OCI-LY1 (cell line): ENCODE measurements around the gene CDH4.

Source experiments
- H2AFZ ChIP-seq: fragments of 200-600 bp; sonication (generic), shearing (Covaris generic); 2 replicates; pipeline ENCODE4 v1.6.0; 2014; ENCODE audit warnings: antibody characterized with exemption, mild to moderate bottlenecking, low read length
- H3F3A ChIP-seq: fragments of 200-600 bp; sonication (generic), shearing (Covaris generic); 2 replicates; pipeline ENCODE4 v1.6.0; 2014; ENCODE audit warnings: mild to moderate bottlenecking, antibody characterized with exemption, low read length, moderate library complexity; ENCODE audit not compliant: insufficient read depth
- H3K27ac ChIP-seq: fragments of 200-600 bp; sonication (generic); 2 replicates; pipeline ENCODE4 v1.5.1; 2014; ENCODE audit warnings: low read length, mixed run types, mild to moderate bottlenecking, low read depth; ENCODE audit not compliant: poor library complexity, severe bottlenecking
- H3K27me3 ChIP-seq: fragments of 200-600 bp; sonication (generic); 2 replicates; pipeline ENCODE4 v1.6.0; 2014; ENCODE audit warnings: antibody characterized with exemption, mild to moderate bottlenecking, low read length, moderate library complexity; ENCODE audit not compliant: insufficient read depth
- H3K36me3 ChIP-seq: fragments of 200-600 bp; sonication (generic); 2 replicates; pipeline ENCODE4 v1.6.1; 2014; ENCODE audit warnings: mild to moderate bottlenecking, antibody characterized with exemption, low read length, moderate library complexity, mixed read lengths; ENCODE audit not compliant: insufficient read depth
- H3K4me1 ChIP-seq: fragments of 200-600 bp; sonication (generic); 2 replicates; pipeline ENCODE4 v1.5.1; 2014; ENCODE audit warnings: mild to moderate bottlenecking, low read length, moderate library complexity; ENCODE audit not compliant: insufficient read depth, severe bottlenecking
- H3K4me2 ChIP-seq: fragments of 200-600 bp; sonication (generic), shearing (Covaris generic); 2 replicates; pipeline ENCODE4 v1.6.1; 2014; ENCODE audit warnings: low read length
- H3K4me3 ChIP-seq: fragments of 200-600 bp; sonication (generic); 2 replicates; pipeline ENCODE4 v1.5.1; 2014; ENCODE audit warnings: low read length, low read depth, mild to moderate bottlenecking, mixed read lengths; ENCODE audit not compliant: poor library complexity, severe bottlenecking
- H3K79me2 ChIP-seq: fragments of 200-600 bp; shearing (Covaris generic); 2 replicates; pipeline ENCODE4 v1.6.1; 2016; ENCODE audit warnings: mixed run types, low read length, mixed read lengths; ENCODE audit not compliant: insufficient read depth
- H3K9ac ChIP-seq: fragments of 200-600 bp; sonication (generic), shearing (Covaris generic); 2 replicates; pipeline ENCODE4 v1.6.1; 2014; ENCODE audit warnings: mild to moderate bottlenecking, low read length, mixed read lengths
- H3K9me2 ChIP-seq: fragments of 200-600 bp; sonication (generic), shearing (Covaris generic); 2 replicates; pipeline ENCODE4 v1.6.1; 2014; ENCODE audit warnings: low read depth, mild to moderate bottlenecking, low read length, mixed read lengths
- H3K9me3 ChIP-seq: fragments of 200-600 bp; shearing (Covaris generic); 2 replicates; pipeline ENCODE4 v1.6.1; 2014; ENCODE audit warnings: low read length, mixed read lengths
- H4K20me1 ChIP-seq: fragments of 200-600 bp; sonication (generic), shearing (Covaris generic); 2 replicates; pipeline ENCODE4 v1.6.0; 2016; ENCODE audit warnings: mild to moderate bottlenecking, low read length; ENCODE audit not compliant: insufficient read depth
- EZH2 ChIP-seq: fragments of 200-600 bp; sonication (generic), shearing (Covaris generic); IDR thresholded peaks from 2 replicates; pipeline ENCODE4 v1.8.0; 2017; ENCODE audit warnings: borderline replicate concordance, mixed run types, mild to moderate bottlenecking, antibody characterized with exemption, low read length, moderate library complexity, mixed read lengths
- TF ChIP-seq, protein P1 (sequence below): fragments of 200-600 bp; sonication (generic), shearing (Covaris generic); IDR thresholded peaks from 2 replicates; pipeline ENCODE4 v1.5.1; 2017; ENCODE audit warnings: mild to moderate bottlenecking, antibody characterized with exemption, low read length, moderate library complexity, mixed read lengths

CDH4 gene

DNA sequence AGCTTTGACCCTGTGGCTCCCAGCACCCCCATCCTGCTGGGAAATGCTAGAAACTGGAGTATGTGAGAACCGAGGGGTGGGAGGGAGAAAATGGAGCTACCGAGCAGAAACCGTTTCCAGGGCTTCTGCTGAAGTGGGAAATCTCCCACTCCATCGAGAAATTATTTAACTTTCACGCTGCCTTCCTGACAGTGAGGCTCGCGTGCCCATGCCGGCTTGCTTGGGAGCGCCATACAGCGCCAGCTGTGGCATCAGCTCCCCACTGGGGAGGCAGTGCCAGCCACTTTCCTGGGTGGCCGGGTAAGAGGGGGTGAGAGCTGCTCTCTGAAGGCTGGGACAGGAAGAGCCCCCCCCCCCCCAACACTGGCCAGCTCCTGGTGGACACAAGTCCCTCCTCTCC is 544.7 kb downstream of the CDH4 start:
- 0 out of 2 replicates have a peak, but pooled peaks cover under 1% of the 10 kb centered on the region for H3K27me3 ChIP-seq
- H3K79me2 ChIP-seq: no peaks in the 10 kb centered on the region
- no peak overlapping the region for H3K4me3 ChIP-seq
- H3K9me2 ChIP-seq: no peaks in the 10 kb centered on the region
- no peaks in the 10 kb centered on the region for H3K36me3 ChIP-seq
- H2AFZ ChIP-seq: no peak overlapping the region
- H3K27ac ChIP-seq: no peak overlapping the region
- no peaks in the 10 kb centered on the region for H3K9me3 ChIP-seq
- no peaks in the 10 kb centered on the region for H4K20me1 ChIP-seq
- H3K4me2 ChIP-seq: no peak overlapping the region
- H3F3A ChIP-seq: no peaks in the 10 kb centered on the region
- TF ChIP-seq, protein P1, sequence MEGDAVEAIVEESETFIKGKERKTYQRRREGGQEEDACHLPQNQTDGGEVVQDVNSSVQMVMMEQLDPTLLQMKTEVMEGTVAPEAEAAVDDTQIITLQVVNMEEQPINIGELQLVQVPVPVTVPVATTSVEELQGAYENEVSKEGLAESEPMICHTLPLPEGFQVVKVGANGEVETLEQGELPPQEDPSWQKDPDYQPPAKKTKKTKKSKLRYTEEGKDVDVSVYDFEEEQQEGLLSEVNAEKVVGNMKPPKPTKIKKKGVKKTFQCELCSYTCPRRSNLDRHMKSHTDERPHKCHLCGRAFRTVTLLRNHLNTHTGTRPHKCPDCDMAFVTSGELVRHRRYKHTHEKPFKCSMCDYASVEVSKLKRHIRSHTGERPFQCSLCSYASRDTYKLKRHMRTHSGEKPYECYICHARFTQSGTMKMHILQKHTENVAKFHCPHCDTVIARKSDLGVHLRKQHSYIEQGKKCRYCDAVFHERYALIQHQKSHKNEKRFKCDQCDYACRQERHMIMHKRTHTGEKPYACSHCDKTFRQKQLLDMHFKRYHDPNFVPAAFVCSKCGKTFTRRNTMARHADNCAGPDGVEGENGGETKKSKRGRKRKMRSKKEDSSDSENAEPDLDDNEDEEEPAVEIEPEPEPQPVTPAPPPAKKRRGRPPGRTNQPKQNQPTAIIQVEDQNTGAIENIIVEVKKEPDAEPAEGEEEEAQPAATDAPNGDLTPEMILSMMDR: no peak
- no peak for TF ChIP-seq EZH2
- no peaks in the 10 kb centered on the region for H3K4me1 ChIP-seq
- no peak overlapping the region for H3K9ac ChIP-seq

DNA sequence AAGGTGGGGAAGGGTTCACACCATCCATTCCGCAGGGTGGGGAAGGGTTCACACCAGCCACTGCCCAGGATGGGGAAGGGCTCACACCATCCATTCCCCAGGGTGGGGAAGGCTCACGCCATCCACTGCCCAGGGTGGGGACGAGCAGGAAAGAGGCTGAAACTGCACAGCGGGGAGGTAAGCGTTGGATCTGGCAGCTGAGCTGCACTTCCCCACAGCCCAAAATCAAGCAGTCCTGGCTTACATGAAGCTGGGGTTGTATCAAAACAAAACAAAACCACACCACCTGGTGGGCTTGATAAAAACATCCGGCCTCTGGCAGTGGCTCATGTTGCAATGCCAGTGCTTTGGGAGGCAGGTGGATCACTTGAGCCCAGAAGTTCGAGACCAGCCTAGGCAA is 545.1 kb downstream of the CDH4 start:
- no peaks in the 10 kb centered on the region for H3K79me2 ChIP-seq
- no peaks in the 10 kb centered on the region for H3K36me3 ChIP-seq
- no peak overlapping the region for H3K27ac ChIP-seq
- no peak overlapping the region for H3K4me2 ChIP-seq
- no peaks in the 10 kb centered on the region for H3K4me1 ChIP-seq
- H3K9me2 ChIP-seq: no peaks in the 10 kb centered on the region
- H3F3A ChIP-seq: no peaks in the 10 kb centered on the region
- H3K9me3 ChIP-seq: no peaks in the 10 kb centered on the region
- peaks cover 5% of the 10 kb centered on the region; the same call in 1 of the 2 replicates for H3K27me3 ChIP-seq
- H2AFZ ChIP-seq: no peak overlapping the region
- no peaks in the 10 kb centered on the region for H4K20me1 ChIP-seq
- H3K4me3 ChIP-seq: no peak overlapping the region
- TF ChIP-seq, protein P1: no peak
- no peak overlapping the region for H3K9ac ChIP-seq

DNA sequence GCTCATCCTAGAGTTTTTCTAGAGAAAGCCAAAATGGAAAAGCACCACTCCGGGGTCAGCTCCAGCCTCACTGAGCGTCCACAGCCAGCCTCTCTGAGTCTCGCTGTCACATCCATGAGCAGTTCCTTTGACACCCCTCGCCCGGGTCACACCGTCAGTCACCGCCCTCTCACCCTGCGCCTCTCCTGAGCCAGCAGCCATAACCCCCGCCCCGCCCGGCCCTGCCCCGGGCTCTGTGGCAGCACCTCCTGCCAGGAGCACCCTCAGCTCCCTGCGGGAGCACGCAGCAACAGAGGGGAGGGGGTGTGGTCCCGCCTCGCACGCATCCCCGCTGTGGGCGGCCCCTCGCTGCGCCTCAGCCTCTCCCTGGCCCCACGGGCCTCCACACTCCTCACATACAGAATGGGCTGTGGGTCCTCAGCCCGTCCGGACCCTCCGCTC is 545.9 kb downstream of the CDH4 start:
- no peaks in the 10 kb centered on the region for H3F3A ChIP-seq
- no peak overlapping the region for H3K9ac ChIP-seq
- no peaks in the 10 kb centered on the region for H3K9me2 ChIP-seq
- no peaks in the 10 kb centered on the region for H3K36me3 ChIP-seq
- H3K9me3 ChIP-seq: no peaks in the 10 kb centered on the region
- H3K27ac ChIP-seq: no peak overlapping the region
- no peaks in the 10 kb centered on the region for H3K79me2 ChIP-seq
- no peak overlapping the region for H3K4me3 ChIP-seq
- no peak overlapping the region for H3K4me2 ChIP-seq
- H4K20me1 ChIP-seq: no peaks in the 10 kb centered on the region
- no peak overlapping the region for H2AFZ ChIP-seq
- H3K4me1 ChIP-seq: no peaks in the 10 kb centered on the region
- H3K27me3 ChIP-seq: peaks cover 7% of the 10 kb centered on the region; the same call in 1 of the 2 replicates
- TF ChIP-seq, protein P1: no peak
- TF ChIP-seq EZH2: no peak
